Suprapubic skin (tissue), 4 donors: ENCODE measurements around the gene SLC6A6. TPM values are rescaled to one million over a fixed set of nuclear protein-coding genes. Genes with fewer than 3 reads are reported as not detected.

Source experiments
- DNase-seq, 2 donors: peaks; one replicate each; pipeline ENCODE4 v3.0.0-alpha.2; 2019; ENCODE audit warnings: low spot score in 2 of 2
- H3K27ac ChIP-seq: fragments of 200-600 bp; sonication (generic); one replicate; pipeline ENCODE4 v1.5.1; 2019
- H3K27me3 ChIP-seq: fragments of 200-600 bp; sonication (generic); one replicate; pipeline ENCODE4 v1.5.1; 2019
- H3K36me3 ChIP-seq: fragments of 200-600 bp; sonication (generic); one replicate; pipeline ENCODE4 v1.5.1; 2019
- H3K4me1 ChIP-seq: fragments of 200-600 bp; sonication (generic); one replicate; pipeline ENCODE4 v1.5.1; 2019
- H3K4me3 ChIP-seq: fragments of 200-600 bp; sonication (generic); one replicate; pipeline ENCODE4 v1.5.1; 2019; ENCODE audit warnings: mild to moderate bottlenecking
- H3K9me3 ChIP-seq: fragments of 200-600 bp; sonication (generic); one replicate; pipeline ENCODE4 v1.5.1; 2019
- CTCF ChIP-seq, 2 donors: fragments of 200-600 bp in 1 of 2; fragments of 450-650 bp in 1 of 2; sonication (generic) in 1 of 2; IDR thresholded peaks; one replicate each; pipeline ENCODE4 v1.5.1; 2016 to 2019; ENCODE audit warnings: antibody characterized with exemption in 2 of 2, mild to moderate bottlenecking in 1 of 2, moderate library complexity in 1 of 2
- EP300 ChIP-seq: sonication (generic); formaldehyde crosslinking; IDR thresholded peaks from one replicate; pipeline ENCODE4 v1.6.1; 2017; ENCODE audit warnings: antibody characterized with exemption
- POLR2A ChIP-seq, 2 donors: fragments of 450-650 bp; IDR thresholded peaks; one replicate each; pipeline ENCODE4 v1.6.1; 2017; ENCODE audit warnings: antibody characterized with exemption in 2 of 2, mild to moderate bottlenecking in 2 of 2, moderate library complexity in 2 of 2
- POLR2AphosphoS5 ChIP-seq, 3 donors: sonication (generic); formaldehyde crosslinking; IDR thresholded peaks; one replicate each; pipeline ENCODE4 v1.6.1; 2017; ENCODE audit warnings: antibody characterized with exemption in 3 of 3
- WGBS: methylation state at CpG from one replicate; pipeline ENCODE4 v1.1.5; 2018; 5-methylcytosine and 5-hydroxymethylcytosine counted together
- total RNA-seq, 4 donors: library from RNA; depleted of rRNA; stranded (reverse); fragments of >200 nt; gene quantifications; one replicate each; pipeline ENCODE4 v1.1.0, GENCODE V29; 2016

The SLC6A6 gene
- total RNA-seq, 4 donors from 2014 or later: 85.4 to 149 (median 102) TPM

DNA sequence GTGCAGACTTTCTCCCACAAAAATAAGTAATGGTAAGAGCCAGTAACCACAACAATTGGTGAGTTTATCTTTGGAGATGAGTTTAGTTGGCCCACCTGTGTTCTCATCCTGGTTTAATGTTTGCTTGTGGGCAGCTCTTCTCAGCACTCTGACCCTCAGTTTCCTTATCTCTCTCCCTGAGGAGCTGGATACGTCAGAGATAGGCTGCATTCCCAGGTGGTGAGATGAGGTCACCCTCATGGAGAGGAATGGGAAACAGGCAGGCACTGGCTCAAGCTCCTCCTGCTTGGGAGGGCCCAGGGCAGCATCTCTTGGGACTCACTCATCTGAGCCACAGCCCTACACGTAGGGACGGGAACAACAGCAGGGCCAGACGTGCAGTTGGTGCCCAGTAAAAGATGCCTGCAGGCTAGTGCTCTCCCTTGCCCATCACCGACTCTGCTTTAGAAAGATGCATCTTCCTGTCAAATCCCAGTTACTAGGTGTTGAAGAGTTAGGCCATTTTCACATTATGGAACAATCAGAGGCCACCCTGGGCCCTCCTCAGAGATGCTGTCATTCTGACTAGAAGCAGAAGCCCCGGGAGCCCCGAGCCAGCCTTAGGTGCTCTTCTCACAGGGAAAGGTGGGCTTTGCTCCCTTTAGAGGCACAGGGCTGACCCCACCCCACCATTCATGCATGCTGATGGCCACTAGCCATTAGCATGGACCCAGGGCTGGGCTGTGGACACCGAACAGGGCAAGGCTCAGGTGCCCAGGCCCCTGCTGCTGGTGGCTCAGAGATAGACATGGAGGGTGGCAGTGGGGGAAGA lies 78.0 kb downstream of the SLC6A6 start:
- TF ChIP-seq EP300: no peak
- TF ChIP-seq POLR2A (IDR thresholded peaks at IDR 0.05): no peak
- no peak for TF ChIP-seq POLR2AphosphoS5 (IDR thresholded peaks at IDR 0.05)
- no peak for TF ChIP-seq CTCF (IDR thresholded peaks at IDR 0.05)
- no peak for DNase-seq
- Histone ChIP-seq H3K4me3 (no peak overlapping the region), H3K27ac (no peak overlapping the region), H3K4me1 (no peaks in the 10 kb centered on the region), H3K36me3 (peaks cover 85% of the 10 kb centered on the region), H3K9me3 (no peaks in the 10 kb centered on the region), H3K27me3 (no peaks in the 10 kb centered on the region)
- WGBS: 75% methylated on average over 5 of the region's 8 CpGs

- no peaks in the 10 kb centered on the region for H3K27me3 ChIP-seq
- no peaks in the 10 kb centered on the region for H3K9me3 ChIP-seq
- WGBS: 83% methylated on average over 10 of the region's 10 CpGs
- H3K4me1 ChIP-seq: no peaks in the 10 kb centered on the region
- TF ChIP-seq CTCF (IDR thresholded peaks at IDR 0.05): no peak
- TF ChIP-seq EP300: no peak
- H3K27ac ChIP-seq: no peak overlapping the region
- H3K4me3 ChIP-seq: no peak overlapping the region
- DNase-seq: no peak
- peaks cover 83% of the 10 kb centered on the region for H3K36me3 ChIP-seq
These were observed 78.7 kb downstream of the SLC6A6 start for GRCh38 chr3:14481018-14481645.

GRCh38 chr3:14481646-14482036 lies 79.2 kb downstream of the SLC6A6 start:
- WGBS: 95% methylated on average over 13 of the region's 13 CpGs
- Histone ChIP-seq H3K4me1 (no peaks in the 10 kb centered on the region), H3K27me3 (no peaks in the 10 kb centered on the region), H3K9me3 (no peaks in the 10 kb centered on the region), H3K36me3 (peaks cover 83% of the 10 kb centered on the region), H3K27ac (no peak overlapping the region), H3K4me3 (no peak overlapping the region)
- no peak for DNase-seq
- no peak for TF ChIP-seq CTCF (IDR thresholded peaks at IDR 0.05)
- TF ChIP-seq EP300: no peak
- TF ChIP-seq POLR2A (IDR thresholded peaks at IDR 0.05): no peak
- no peak for TF ChIP-seq POLR2AphosphoS5 (IDR thresholded peaks at IDR 0.05)

DNA sequence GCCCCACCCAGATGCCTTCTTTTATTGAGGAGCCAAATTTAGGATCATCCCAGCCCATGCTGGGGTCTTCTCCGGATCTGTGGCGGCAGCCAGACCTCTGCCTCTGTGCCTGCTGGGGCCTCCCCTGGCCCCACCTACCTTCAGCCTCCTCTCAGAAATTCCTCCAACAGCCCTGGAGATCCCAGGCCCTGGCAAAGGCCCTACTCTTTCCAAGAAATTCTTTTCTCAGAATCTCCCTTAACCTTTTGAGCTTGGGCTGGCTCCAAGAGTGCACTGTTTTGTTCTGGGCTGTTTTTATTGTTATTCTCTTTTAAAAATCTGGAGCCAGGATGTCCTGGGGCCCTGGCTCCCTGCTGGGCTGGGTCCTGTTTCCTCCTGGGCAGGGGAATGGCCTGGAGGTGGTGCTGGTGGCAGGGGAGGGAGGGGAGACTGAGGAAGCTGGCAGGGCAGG lies 79.9 kb downstream of the SLC6A6 start:
- no peak for DNase-seq
- Histone ChIP-seq H3K36me3 (peaks cover 83% of the 10 kb centered on the region), H3K4me1 (no peaks in the 10 kb centered on the region), H3K9me3 (no peaks in the 10 kb centered on the region), H3K27ac (no peak overlapping the region), H3K4me3 (no peak overlapping the region), H3K27me3 (no peaks in the 10 kb centered on the region)
- TF ChIP-seq CTCF (IDR thresholded peaks at IDR 0.05): no peak
- no peak for TF ChIP-seq POLR2A (IDR thresholded peaks at IDR 0.05)
- no peak for TF ChIP-seq EP300
- no peak for TF ChIP-seq POLR2AphosphoS5 (IDR thresholded peaks at IDR 0.05)
- WGBS: 58% methylated on average over 2 of the region's 2 CpGs

DNA sequence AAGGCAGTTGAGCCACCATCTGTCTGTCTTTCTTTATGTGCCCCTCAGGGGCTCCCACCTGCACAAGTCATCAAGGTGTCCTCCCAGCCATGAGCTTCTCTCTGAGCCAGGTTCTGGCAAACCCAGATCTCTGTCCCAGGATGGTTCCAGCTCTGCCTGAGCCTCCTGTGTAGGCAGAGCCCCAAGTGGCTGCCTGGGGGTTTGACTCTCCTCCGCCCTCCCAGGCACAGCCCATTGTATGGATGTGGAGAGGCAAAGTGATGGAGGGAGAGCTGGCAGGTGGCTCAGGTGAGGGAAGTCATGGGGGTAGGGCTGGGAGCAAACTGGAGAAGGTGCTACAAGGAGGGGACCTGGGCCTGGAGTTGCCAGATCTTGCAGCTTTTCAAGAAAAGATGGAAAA lies 80.9 kb downstream of the SLC6A6 start:
- Histone ChIP-seq H3K27ac (no peak overlapping the region), H3K4me1 (peaks cover 4% of the 10 kb centered on the region), H3K4me3 (no peak overlapping the region), H3K36me3 (peaks cover 80% of the 10 kb centered on the region), H3K9me3 (no peaks in the 10 kb centered on the region), H3K27me3 (no peaks in the 10 kb centered on the region)
- no peak for TF ChIP-seq CTCF (IDR thresholded peaks at IDR 0.05)
- no peak for TF ChIP-seq EP300
- TF ChIP-seq POLR2AphosphoS5 (IDR thresholded peaks at IDR 0.05): no peak
- TF ChIP-seq POLR2A (IDR thresholded peaks at IDR 0.05): no peak
- no peak for DNase-seq
- 100% methylated on average over 1 of the region's 1 CpG for WGBS
